Thyroid gland (tissue), 4 donors: Measurements from ENCODE around the gene RAI14. TPM values are rescaled to one million over a fixed set of nuclear protein-coding genes. Genes with fewer than 3 reads are reported as not detected.

ENCODE experiments used
- DNase-seq, 2 donors: peaks; one replicate each; pipeline ENCODE4 v3.0.0-alpha.2; 2019
- H3K27ac ChIP-seq, 3 donors: fragments of 200-600 bp; sonication (generic); 1 replicate in 2 of 3; 2 replicates in 1 of 3; pipeline ENCODE4 v1.5.1; 2016 to 2019; ENCODE audit warnings: mild to moderate bottlenecking in 1 of 3, moderate library complexity in 1 of 3
- H3K27me3 ChIP-seq: fragments of 200-600 bp; sonication (generic); one replicate; pipeline ENCODE4 v1.5.1; 2019
- H3K36me3 ChIP-seq, 2 donors: fragments of 200-600 bp; sonication (generic); one replicate each; pipeline ENCODE4 v1.5.1; 2016 to 2019
- H3K4me1 ChIP-seq, 2 donors: fragments of 200-600 bp; sonication (generic); one replicate each; pipeline ENCODE4 v1.5.1; 2017 to 2019
- H3K4me3 ChIP-seq, 3 donors: fragments of 200-600 bp; sonication (generic); replicated peaks in 1 of 3; 1 replicate in 2 of 3; 2 replicates in 1 of 3; pipeline ENCODE4 v1.5.1; 2016; ENCODE audit warnings: mild to moderate bottlenecking in 1 of 3
- H3K9me3 ChIP-seq: fragments of 200-600 bp; sonication (generic); one replicate; pipeline ENCODE4 v1.5.1; 2017
- POLR2A ChIP-seq, 2 donors: fragments of 450-650 bp; IDR thresholded peaks; one replicate each; pipeline ENCODE4 v1.6.1; 2017; ENCODE audit warnings: antibody characterized with exemption in 2 of 2, mild to moderate bottlenecking in 2 of 2, moderate library complexity in 1 of 2
- WGBS, 2 donors: methylation state at CpG; one replicate each; pipeline ENCODE4 v1.1.5; 2017; 5-methylcytosine and 5-hydroxymethylcytosine counted together
- intact Hi-C: fragments of 100-400 bp; cut with DNase I; formaldehyde crosslinking; loops from one replicate; pipeline ENCODE4 v1.15.1; 2023
- total RNA-seq, 4 donors: library from RNA; depleted of rRNA; stranded (reverse); fragments of >200 nt; gene quantifications; one replicate each; pipeline ENCODE4 v1.2.3, GENCODE V29; 2016
- TF ChIP-seq, protein P1 (sequence below), 6 experiments: fragments of 200-600 bp in 3 of 6; fragments of 450-650 bp in 3 of 6; sonication (generic) in 3 of 6; IDR thresholded peaks; one replicate each; pipeline ENCODE4 v1.5.1; 2016 to 2019; ENCODE audit warnings: antibody characterized with exemption in 6 of 6, mild to moderate bottlenecking in 2 of 6, inconsistent platforms in 1 of 6, moderate library complexity in 1 of 6

Gene RAI14
- total RNA-seq, 4 donors from 2014 or later: 16.9 to 23.5 (median 20.8) TPM

DNA sequence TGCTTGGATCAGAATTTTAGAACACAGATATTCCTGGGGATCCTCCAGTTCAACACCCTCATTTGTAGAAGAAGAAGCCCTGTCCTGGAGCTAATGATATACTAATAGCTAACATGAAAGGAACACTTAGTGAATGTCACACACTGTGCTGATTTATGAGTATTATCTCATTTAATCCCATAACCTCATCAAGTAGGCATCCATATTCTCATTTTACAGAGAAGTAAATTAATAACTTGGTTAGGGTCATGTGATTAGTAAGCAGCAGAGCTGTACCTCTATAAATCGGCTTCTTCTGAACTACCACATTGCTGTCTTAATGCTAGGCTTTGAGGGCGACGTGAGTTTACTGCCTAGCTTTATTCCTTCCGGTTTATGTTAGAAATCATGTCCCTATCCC, 188.9 kb downstream of the RAI14 start:
- no peak overlapping the region for H3K27ac ChIP-seq
- no peaks in the 10 kb centered on the region for H3K4me1 ChIP-seq
- H3K4me3 ChIP-seq: no peak overlapping the region
- no peaks in the 10 kb centered on the region for H3K9me3 ChIP-seq
- intact Hi-C loops: no loop called here
- DNase-seq: no peak
- WGBS, 2 donors: 75 to 84% methylated on average over 4 of the region's 4 CpGs
- TF ChIP-seq, protein P1, sequence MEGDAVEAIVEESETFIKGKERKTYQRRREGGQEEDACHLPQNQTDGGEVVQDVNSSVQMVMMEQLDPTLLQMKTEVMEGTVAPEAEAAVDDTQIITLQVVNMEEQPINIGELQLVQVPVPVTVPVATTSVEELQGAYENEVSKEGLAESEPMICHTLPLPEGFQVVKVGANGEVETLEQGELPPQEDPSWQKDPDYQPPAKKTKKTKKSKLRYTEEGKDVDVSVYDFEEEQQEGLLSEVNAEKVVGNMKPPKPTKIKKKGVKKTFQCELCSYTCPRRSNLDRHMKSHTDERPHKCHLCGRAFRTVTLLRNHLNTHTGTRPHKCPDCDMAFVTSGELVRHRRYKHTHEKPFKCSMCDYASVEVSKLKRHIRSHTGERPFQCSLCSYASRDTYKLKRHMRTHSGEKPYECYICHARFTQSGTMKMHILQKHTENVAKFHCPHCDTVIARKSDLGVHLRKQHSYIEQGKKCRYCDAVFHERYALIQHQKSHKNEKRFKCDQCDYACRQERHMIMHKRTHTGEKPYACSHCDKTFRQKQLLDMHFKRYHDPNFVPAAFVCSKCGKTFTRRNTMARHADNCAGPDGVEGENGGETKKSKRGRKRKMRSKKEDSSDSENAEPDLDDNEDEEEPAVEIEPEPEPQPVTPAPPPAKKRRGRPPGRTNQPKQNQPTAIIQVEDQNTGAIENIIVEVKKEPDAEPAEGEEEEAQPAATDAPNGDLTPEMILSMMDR (IDR thresholded peaks at IDR 0.05): no peak
- no peak for TF ChIP-seq POLR2A (IDR thresholded peaks at IDR 0.05)
- no peaks in the 10 kb centered on the region for H3K27me3 ChIP-seq
- no peaks in the 10 kb centered on the region for H3K36me3 ChIP-seq

DNA sequence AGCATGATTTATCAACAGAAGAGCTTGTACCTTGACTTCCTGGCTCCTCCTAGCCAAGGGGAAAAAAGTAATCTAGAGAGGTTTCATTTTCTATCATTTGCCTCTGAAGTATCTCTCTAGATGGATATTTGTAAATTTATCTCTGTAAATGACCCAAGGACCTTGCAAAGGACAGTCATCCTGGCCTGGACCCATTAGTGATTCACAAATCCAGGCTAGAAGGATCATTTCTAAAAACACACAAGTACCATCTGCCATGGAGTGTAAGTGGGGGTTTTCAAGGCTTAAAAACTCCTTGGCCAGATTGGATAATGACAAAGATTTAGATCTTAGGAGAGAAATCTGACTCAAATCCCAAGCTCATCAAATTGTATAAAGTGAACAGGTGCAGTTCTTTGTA, 190.9 kb downstream of the RAI14 start:
- no peak for DNase-seq
- no peak overlapping the region for H3K4me3 ChIP-seq
- no peak overlapping the region for H3K27ac ChIP-seq
- H3K4me1 ChIP-seq: no peaks in the 10 kb centered on the region
- H3K27me3 ChIP-seq: no peaks in the 10 kb centered on the region
- H3K36me3 ChIP-seq: no peaks in the 10 kb centered on the region
- intact Hi-C loops: no loop called here
- no peaks in the 10 kb centered on the region for H3K9me3 ChIP-seq
- TF ChIP-seq, protein P1 (IDR thresholded peaks at IDR 0.05): no peak
- no peak for TF ChIP-seq POLR2A (IDR thresholded peaks at IDR 0.05)

DNA sequence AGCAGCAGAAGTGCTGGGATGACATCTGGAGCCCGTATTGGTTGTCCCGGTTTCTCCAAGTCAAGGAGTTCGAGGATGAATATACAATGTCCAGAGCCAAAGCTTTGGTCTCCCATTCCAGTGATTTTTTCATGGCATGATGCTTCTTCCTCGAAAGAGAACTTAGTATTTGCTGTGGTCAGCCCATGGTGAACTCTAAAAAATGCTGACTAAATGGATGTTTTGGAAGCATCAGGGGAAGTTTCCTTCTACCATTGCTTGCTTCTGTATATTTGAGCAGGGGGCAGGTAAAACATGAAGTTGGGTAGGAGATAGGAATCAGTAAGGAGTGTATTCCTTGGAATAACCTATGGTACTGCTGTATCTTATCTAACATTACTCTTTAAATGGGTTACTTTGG, 191.4 kb downstream of the RAI14 start:
- TF ChIP-seq, protein P1 (IDR thresholded peaks at IDR 0.05): no peak
- no peak for TF ChIP-seq POLR2A (IDR thresholded peaks at IDR 0.05)
- intact Hi-C loops: no loop called here
- H3K27me3 ChIP-seq: no peaks in the 10 kb centered on the region
- no peaks in the 10 kb centered on the region for H3K9me3 ChIP-seq
- no peaks in the 10 kb centered on the region for H3K4me1 ChIP-seq
- no peak overlapping the region for H3K4me3 ChIP-seq
- no peak for DNase-seq
- H3K27ac ChIP-seq: no peak overlapping the region
- H3K36me3 ChIP-seq: no peaks in the 10 kb centered on the region
- WGBS, 2 donors: 95% methylated on average over 4 of the region's 4 CpGs

DNA sequence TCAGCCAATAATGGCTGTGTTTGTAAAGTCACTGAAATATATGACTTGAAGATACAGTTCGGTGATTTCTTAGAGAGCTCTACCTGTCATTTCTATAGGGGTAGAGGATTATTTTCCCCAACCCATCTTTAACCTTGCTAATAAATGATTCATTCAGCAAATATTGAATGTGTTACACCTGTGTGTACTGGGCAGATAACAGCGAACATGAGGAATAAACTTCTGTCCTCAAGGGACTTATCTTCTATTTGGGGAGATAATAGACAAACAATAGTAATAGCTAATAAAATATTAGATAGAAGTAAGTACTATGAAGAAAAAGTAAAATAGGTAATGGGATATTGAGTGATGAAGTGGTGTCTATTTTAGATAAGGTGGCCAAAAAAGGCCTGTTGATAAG, 192.1 kb downstream of the RAI14 start:
- no peak overlapping the region for H3K4me3 ChIP-seq
- H3K27me3 ChIP-seq: no peaks in the 10 kb centered on the region
- no peaks in the 10 kb centered on the region for H3K9me3 ChIP-seq
- no peak for TF ChIP-seq POLR2A (IDR thresholded peaks at IDR 0.05)
- TF ChIP-seq, protein P1 (IDR thresholded peaks at IDR 0.05): no peak
- no peak for DNase-seq
- H3K4me1 ChIP-seq: no peaks in the 10 kb centered on the region
- WGBS, 2 donors: 91 to 95% methylated on average over 2 of the region's 2 CpGs
- H3K27ac ChIP-seq: no peak overlapping the region
- intact Hi-C loops: no loop called here
- no peaks in the 10 kb centered on the region for H3K36me3 ChIP-seq

DNA sequence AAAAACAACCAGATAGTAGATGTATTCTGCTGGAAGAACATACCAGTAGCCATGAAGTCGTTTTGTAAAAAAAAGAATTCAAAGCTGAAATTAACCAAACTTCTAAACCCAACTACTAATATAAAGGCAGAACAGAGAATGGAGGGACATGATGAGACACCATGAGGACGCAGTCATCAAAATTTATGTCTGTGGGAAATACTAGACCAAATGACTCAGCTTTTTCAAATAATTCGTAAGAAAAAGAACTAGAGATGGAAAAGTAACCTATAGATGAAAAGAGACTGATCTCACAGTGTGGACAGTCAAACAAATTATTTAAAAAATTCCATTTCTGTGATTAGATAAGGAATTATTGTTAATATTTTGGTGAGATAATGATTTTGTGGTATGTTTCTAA, 193.1 kb downstream of the RAI14 start:
- TF ChIP-seq, protein P1 (IDR thresholded peaks at IDR 0.05): no peak
- TF ChIP-seq POLR2A (IDR thresholded peaks at IDR 0.05): no peak
- DNase-seq: no peak
- intact Hi-C loops: no loop called here
- Histone ChIP-seq H3K27ac (no peak overlapping the region), H3K9me3 (no peaks in the 10 kb centered on the region), H3K4me3 (no peak overlapping the region), H3K4me1 (no peaks in the 10 kb centered on the region), H3K27me3 (no peaks in the 10 kb centered on the region), H3K36me3 (no peaks in the 10 kb centered on the region)
- 90 to 94% methylated on average over 3 of the region's 3 CpGs for WGBS, 2 donors
